Measurements from ENCODE around the gene HMGXB4.
"Not testable (repeated sequence)": the region's sequence is repeated elsewhere in the genome, so short reads cannot be mapped to it uniquely, and the experiment has no call there.

Gene HMGXB4

GRCh38 chr22:35257321-35258190 lies at the start of gene HMGXB4:
Gene HMGXB4, plus strand, starts transcription at chr22:35257493. Its CDS starts 4,898 bp downstream, at chr22:35262391.
- peak; percentile 65 for DNase-seq (ENCODE audit: low read depth)

- no peak for DNase-seq (ENCODE audit: low read depth)
Measured at GRCh38 chr22:35208003-35208402, 49.3 kb upstream of the HMGXB4 start.

GRCh38 chr22:35209203-35209602 lies 48.1 kb upstream of the HMGXB4 start:
- no peak for DNase-seq (ENCODE audit: low read depth)

GRCh38 chr22:35212009-35212408 lies 45.3 kb upstream of the HMGXB4 start:
- DNase-seq (ENCODE audit: low read depth), result no peak

GRCh38 chr22:35212996-35213395 lies 44.3 kb upstream of the HMGXB4 start:
- DNase-seq (ENCODE audit: low read depth), result no peak

GRCh38 chr22:35214968-35215367 lies 42.3 kb upstream of the HMGXB4 start:
- DNase-seq (ENCODE audit: low read depth), result no peak

GRCh38 chr22:35215993-35216392 lies 41.3 kb upstream of the HMGXB4 start:
- DNase-seq (ENCODE audit: low read depth), result no peak

- no peak for DNase-seq (ENCODE audit: low read depth)
Measured at GRCh38 chr22:35217527-35217926, 39.8 kb upstream of the HMGXB4 start.

GRCh38 chr22:35218079-35218478 lies 39.2 kb upstream of the HMGXB4 start:
- DNase-seq (ENCODE audit: low read depth), result no peak

- DNase-seq (ENCODE audit: low read depth), result peak; percentile 58
Measured at GRCh38 chr22:35219012-35219411, 38.3 kb upstream of the HMGXB4 start.

GRCh38 chr22:35220221-35220620 lies 37.1 kb upstream of the HMGXB4 start:
- DNase-seq (ENCODE audit: low read depth), result no peak

GRCh38 chr22:35225010-35225409 lies 32.3 kb upstream of the HMGXB4 start:
- no peak for DNase-seq (ENCODE audit: low read depth)

- DNase-seq (ENCODE audit: low read depth), result no peak
Measured at GRCh38 chr22:35226958-35227647, 30.2 kb upstream of the HMGXB4 start.

GRCh38 chr22:35229865-35230264 lies 27.4 kb upstream of the HMGXB4 start:
- DNase-seq (ENCODE audit: low read depth), result no peak

- no peak for DNase-seq (ENCODE audit: low read depth)
Measured at GRCh38 chr22:35230417-35230816, 26.9 kb upstream of the HMGXB4 start.

- no peak for DNase-seq (ENCODE audit: low read depth)
Measured at GRCh38 chr22:35230839-35231584, 26.3 kb upstream of the HMGXB4 start.

- DNase-seq (ENCODE audit: low read depth), result peak; percentile 26
Measured at GRCh38 chr22:35231585-35232084, 25.7 kb upstream of the HMGXB4 start.

- not testable (repeated sequence) for DNase-seq (ENCODE audit: low read depth)
Measured at GRCh38 chr22:35238749-35239148, 18.5 kb upstream of the HMGXB4 start.

- not testable (repeated sequence) for DNase-seq (ENCODE audit: low read depth)
Measured at GRCh38 chr22:35244507-35244906, 12.8 kb upstream of the HMGXB4 start.

GRCh38 chr22:35250156-35250555 lies 7.1 kb upstream of the HMGXB4 start:
- no peak for DNase-seq (ENCODE audit: low read depth)

- DNase-seq (ENCODE audit: low read depth), result no peak
Measured at GRCh38 chr22:35253946-35254345, 3.3 kb upstream of the HMGXB4 start.

GRCh38 chr22:35257002-35257320 lies 332 bp upstream of the HMGXB4 start:
- no peak for DNase-seq (ENCODE audit: low read depth)
